Endothelial cell of hepatic sinusoid (primary cell): ENCODE measurements around the gene SLCO3A1.
"Not testable (repeated sequence)": the region's sequence is repeated elsewhere in the genome, so short reads cannot be mapped to it uniquely, and the experiment has no call there.

Source experiments
- in situ Hi-C: cut with HindIII; loops from 2 replicates; pipeline ENCODE4 v1.10.0; 2017; ENCODE audit warnings: low sequenced_read_pairs

The SLCO3A1 gene

GRCh38 chr15:91956026-91956723, 102.7 kb downstream of the SLCO3A1 start:
- in situ Hi-C loops, result no loop called here

GRCh38 chr15:91961357-91961756, 107.8 kb downstream of the SLCO3A1 start:
- in situ Hi-C loops, result no loop called here

GRCh38 chr15:91963747-91964146, 110.2 kb downstream of the SLCO3A1 start:
- in situ Hi-C loops, result not testable (repeated sequence)

- in situ Hi-C loops, result loop anchor here (5.0 kb wide), 1 partner anchor 58 kb away; no protein-coding TSS in a partner anchor
These were observed 112.1 kb downstream of the SLCO3A1 start for GRCh38 chr15:91965501-91966193.

GRCh38 chr15:91966194-91966552, 112.7 kb downstream of the SLCO3A1 start:
- in situ Hi-C loops, result loop anchor here (5.0 kb wide), 1 partner anchor 59 kb away; no protein-coding TSS in a partner anchor

- in situ Hi-C loops, result loop anchor here (5.0 kb wide), 1 partner anchor 61 kb away; no protein-coding TSS in a partner anchor
These were observed 114.6 kb downstream of the SLCO3A1 start for GRCh38 chr15:91967935-91968606.

- in situ Hi-C loops, result loop anchor here (5.0 kb wide), 1 partner anchor 61 kb away; no protein-coding TSS in a partner anchor
These were observed 115.1 kb downstream of the SLCO3A1 start for GRCh38 chr15:91968610-91969009.

GRCh38 chr15:91970142-91970541, 116.6 kb downstream of the SLCO3A1 start:
- in situ Hi-C loops, result no loop called here

GRCh38 chr15:91973481-91973880, 120.0 kb downstream of the SLCO3A1 start:
- in situ Hi-C loops, result no loop called here

- in situ Hi-C loops, result no loop called here
These were observed 120.8 kb downstream of the SLCO3A1 start for GRCh38 chr15:91974321-91974720.

- in situ Hi-C loops, result no loop called here
These were observed 121.9 kb downstream of the SLCO3A1 start for GRCh38 chr15:91975241-91975978.

- in situ Hi-C loops, result no loop called here
These were observed 123.5 kb downstream of the SLCO3A1 start for GRCh38 chr15:91976966-91977365.

- in situ Hi-C loops, result no loop called here
These were observed 127.2 kb downstream of the SLCO3A1 start for GRCh38 chr15:91980502-91981267.

GRCh38 chr15:91981821-91982800, 128.6 kb downstream of the SLCO3A1 start:
- in situ Hi-C loops, result no loop called here

GRCh38 chr15:91983729-91984340, 130.3 kb downstream of the SLCO3A1 start:
- in situ Hi-C loops, result no loop called here

- in situ Hi-C loops, result no loop called here
These were observed 131.8 kb downstream of the SLCO3A1 start for GRCh38 chr15:91985297-91985696.

- in situ Hi-C loops, result no loop called here
These were observed 134.6 kb downstream of the SLCO3A1 start for GRCh38 chr15:91988071-91988470.

- in situ Hi-C loops, result no loop called here
These were observed 135.1 kb downstream of the SLCO3A1 start for GRCh38 chr15:91988655-91989054.

- in situ Hi-C loops, result no loop called here
These were observed 136.3 kb downstream of the SLCO3A1 start for GRCh38 chr15:91989821-91990220.
